ENCODE data around the gene ZC3H4.
"Not testable (repeated sequence)": the region's sequence is repeated elsewhere in the genome, so short reads cannot be mapped to it uniquely, and the experiment has no call there.

The ZC3H4 gene

DNA sequence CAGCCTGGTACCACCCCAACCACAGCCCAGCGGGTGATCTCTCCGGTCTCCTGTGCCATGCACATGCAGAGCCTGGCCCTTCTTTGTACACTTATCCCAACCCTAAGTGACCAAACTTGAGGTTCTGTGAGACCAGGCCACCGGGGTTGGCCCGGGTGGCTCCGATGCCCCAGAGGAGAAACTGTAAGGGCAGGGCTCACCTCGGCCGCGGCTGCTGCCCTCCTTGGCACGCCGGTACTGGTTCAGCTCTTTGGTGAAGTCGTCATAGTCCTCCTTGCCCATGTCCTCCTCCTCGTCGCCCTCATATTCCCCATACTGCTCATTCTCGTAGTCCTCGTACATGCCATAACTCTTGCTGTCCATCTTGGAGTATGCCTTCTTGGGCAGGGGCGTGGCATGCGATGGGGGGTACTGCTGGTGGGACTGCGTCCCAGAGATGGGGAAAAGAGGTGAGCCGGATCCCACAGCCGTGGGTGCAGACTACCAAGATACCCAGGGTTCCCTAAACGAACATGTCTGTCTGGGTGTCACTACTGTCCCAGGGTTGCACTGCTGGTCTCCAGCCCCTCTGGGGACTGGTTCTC lies 23.7 kb downstream of the ZC3H4 start:
- no peak for DNase-seq (ENCODE audit: low spot score)
- TF ChIP-seq, protein P1, sequence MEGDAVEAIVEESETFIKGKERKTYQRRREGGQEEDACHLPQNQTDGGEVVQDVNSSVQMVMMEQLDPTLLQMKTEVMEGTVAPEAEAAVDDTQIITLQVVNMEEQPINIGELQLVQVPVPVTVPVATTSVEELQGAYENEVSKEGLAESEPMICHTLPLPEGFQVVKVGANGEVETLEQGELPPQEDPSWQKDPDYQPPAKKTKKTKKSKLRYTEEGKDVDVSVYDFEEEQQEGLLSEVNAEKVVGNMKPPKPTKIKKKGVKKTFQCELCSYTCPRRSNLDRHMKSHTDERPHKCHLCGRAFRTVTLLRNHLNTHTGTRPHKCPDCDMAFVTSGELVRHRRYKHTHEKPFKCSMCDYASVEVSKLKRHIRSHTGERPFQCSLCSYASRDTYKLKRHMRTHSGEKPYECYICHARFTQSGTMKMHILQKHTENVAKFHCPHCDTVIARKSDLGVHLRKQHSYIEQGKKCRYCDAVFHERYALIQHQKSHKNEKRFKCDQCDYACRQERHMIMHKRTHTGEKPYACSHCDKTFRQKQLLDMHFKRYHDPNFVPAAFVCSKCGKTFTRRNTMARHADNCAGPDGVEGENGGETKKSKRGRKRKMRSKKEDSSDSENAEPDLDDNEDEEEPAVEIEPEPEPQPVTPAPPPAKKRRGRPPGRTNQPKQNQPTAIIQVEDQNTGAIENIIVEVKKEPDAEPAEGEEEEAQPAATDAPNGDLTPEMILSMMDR (IDR thresholded peaks at IDR 0.05; ENCODE audit: borderline replicate concordance, control extremely low read depth, extremely low read depth, insufficient read depth, missing control alignments): no peak
- in situ Hi-C loops (cut with MboI; ENCODE audit: low sequenced_read_pairs, unreplicated experiment): no loop called here

DNA sequence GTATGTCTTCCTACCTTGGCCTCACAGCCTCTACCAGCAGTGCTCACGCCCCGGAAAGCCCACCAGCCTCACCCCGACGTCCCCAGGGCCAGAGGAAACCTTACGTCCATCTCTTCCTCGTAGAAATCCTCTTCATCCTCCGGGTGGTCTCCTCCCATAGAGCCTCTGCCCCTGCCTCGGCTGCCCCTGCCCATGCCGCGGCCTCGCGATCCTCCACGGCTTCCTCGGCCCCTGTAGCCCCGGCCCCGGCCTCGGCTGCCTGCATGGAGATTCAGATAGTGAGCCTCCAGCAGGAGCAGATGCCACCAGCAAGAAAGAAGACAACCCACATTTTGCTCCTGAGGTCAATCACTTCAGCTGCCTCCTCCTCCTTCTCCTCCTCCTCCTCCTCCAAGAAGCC lies 27.3 kb downstream of the ZC3H4 start:
- in situ Hi-C loops (cut with MboI; ENCODE audit: low sequenced_read_pairs, unreplicated experiment): no loop called here
- no peak for DNase-seq (ENCODE audit: low spot score)
- TF ChIP-seq, protein P1 (IDR thresholded peaks at IDR 0.05; ENCODE audit: borderline replicate concordance, control extremely low read depth, extremely low read depth, insufficient read depth, missing control alignments): no peak

DNA sequence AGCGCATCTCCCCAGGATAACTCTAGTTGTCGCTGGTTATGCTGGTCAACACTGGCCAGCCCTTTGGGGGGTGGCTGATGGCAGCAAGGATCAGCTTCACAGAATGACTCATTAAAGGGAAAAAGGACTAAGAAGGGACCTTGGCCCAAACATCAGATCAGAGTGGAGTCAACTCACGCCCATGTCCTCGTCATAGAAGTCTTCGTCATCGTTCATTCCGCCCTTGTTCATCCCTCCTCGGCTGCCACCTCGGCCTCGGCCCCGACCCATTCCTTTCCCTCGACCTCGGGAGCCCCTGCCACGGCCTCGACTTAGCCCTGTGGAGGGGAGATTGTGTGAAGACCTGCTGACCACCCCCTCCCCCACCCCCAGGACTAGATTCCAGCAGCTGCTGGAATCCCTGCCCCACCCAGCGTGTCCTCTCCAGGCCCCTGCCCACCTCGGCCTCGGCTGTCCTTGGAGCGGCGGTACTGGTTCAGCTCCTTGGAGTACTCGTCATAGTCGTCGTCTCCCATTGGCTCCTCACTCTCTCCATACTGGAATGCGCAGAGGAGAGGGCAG lies 28.6 kb downstream of the ZC3H4 start:
- TF ChIP-seq, protein P1 (IDR thresholded peaks at IDR 0.05; ENCODE audit: borderline replicate concordance, control extremely low read depth, extremely low read depth, insufficient read depth, missing control alignments): no peak
- in situ Hi-C loops (cut with MboI; ENCODE audit: low sequenced_read_pairs, unreplicated experiment): no loop called here
- DNase-seq (ENCODE audit: low spot score): no peak

DNA sequence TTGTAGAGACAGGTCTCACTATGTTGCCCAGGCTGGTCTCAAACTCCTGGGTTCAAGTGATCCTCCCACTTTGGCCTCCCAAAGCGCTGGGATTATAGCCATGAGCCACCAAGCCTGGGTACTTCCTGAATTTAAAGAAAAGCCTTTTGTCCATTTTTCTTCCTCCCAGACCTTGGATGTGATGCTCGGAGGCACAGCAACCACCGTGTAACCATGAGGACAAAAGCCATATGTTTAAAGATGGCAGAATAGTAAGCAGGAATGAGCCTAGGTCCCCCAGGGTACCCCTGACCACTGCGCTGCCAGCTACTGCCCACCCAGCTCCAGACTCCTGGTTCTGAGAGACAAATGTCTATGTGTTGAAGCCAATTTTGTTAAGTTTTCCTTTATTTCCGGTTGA lies 31.1 kb downstream of the ZC3H4 start:
- DNase-seq (ENCODE audit: low spot score): no peak
- TF ChIP-seq, protein P1 (IDR thresholded peaks at IDR 0.05; ENCODE audit: borderline replicate concordance, control extremely low read depth, extremely low read depth, insufficient read depth, missing control alignments): no peak
- in situ Hi-C loops (cut with MboI; ENCODE audit: low sequenced_read_pairs, unreplicated experiment): no loop called here

DNA sequence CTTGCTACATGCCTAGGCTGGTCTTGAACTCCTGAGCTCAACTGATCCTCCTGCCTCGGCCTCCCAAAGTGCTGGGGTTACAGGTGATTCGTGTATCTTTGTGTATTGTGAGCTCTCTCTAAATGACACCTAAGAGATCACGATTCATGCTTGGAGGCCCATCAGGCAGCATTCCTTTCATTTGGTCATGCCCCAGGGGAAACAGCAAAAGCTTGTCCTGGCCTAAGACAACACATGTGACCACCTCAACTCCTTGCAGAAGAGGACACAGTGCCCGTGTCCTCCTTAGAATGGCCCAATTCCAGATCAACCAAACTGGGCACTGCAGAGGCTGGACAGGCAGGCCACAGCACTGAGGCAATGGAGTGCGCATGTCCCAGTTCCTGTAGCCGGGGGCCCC lies 32.5 kb downstream of the ZC3H4 start:
- TF ChIP-seq, protein P1 (IDR thresholded peaks at IDR 0.05; ENCODE audit: borderline replicate concordance, control extremely low read depth, extremely low read depth, insufficient read depth, missing control alignments): no peak
- in situ Hi-C loops (cut with MboI; ENCODE audit: low sequenced_read_pairs, unreplicated experiment): no loop called here
- DNase-seq (ENCODE audit: low spot score): no peak

DNA sequence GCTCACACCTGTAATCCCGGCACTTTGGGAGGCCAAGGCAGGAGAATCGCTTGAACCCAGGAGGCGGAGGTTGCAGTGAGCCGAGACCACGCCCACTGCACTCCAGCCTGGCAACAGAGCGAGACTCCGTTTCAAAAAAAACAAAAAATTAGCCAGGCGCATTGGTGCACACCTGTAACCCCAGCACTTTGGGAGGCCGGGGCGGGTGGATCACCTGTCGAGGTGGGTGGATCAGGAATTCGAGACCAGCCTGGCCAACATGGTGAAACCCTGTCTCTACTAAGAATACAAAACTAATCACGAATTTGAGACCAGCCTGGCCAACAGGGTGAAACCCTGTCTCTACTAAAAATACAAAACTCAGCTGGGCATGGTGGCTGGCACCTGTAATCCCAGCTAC lies 35.2 kb downstream of the ZC3H4 start:
- DNase-seq (ENCODE audit: low spot score); in situ Hi-C loops (cut with MboI; ENCODE audit: low sequenced_read_pairs, unreplicated experiment): not testable (repeated sequence)

DNA sequence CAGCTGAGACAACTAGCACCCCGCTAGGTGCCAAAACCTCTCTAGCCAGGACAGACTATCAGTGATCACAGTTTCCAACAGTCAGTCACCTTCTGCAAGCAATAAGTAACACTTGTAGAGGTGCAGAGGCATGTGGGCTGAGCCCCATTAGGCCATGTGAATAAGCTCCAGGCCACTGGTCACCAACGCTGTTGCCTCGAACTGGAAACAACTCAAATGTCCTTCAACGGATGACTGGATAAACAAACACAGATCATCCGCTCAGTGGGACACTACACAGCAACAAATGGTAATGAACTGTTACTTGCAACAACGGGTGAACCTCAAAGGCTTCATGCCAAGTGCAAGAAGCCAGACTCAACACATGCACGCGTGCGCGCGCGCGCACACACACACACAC lies 37.6 kb downstream of the ZC3H4 start:
- DNase-seq (ENCODE audit: low spot score): no peak
- TF ChIP-seq, protein P1 (IDR thresholded peaks at IDR 0.05; ENCODE audit: borderline replicate concordance, control extremely low read depth, extremely low read depth, insufficient read depth, missing control alignments): no peak

More for the DNA sequence above, 37.6 kb downstream of the ZC3H4 start:
- in situ Hi-C loops (cut with MboI; ENCODE audit: low sequenced_read_pairs, unreplicated experiment): no loop called here

All from GM13976 (cell line).